ENCODE measurements around the gene FSTL3.

DNA sequence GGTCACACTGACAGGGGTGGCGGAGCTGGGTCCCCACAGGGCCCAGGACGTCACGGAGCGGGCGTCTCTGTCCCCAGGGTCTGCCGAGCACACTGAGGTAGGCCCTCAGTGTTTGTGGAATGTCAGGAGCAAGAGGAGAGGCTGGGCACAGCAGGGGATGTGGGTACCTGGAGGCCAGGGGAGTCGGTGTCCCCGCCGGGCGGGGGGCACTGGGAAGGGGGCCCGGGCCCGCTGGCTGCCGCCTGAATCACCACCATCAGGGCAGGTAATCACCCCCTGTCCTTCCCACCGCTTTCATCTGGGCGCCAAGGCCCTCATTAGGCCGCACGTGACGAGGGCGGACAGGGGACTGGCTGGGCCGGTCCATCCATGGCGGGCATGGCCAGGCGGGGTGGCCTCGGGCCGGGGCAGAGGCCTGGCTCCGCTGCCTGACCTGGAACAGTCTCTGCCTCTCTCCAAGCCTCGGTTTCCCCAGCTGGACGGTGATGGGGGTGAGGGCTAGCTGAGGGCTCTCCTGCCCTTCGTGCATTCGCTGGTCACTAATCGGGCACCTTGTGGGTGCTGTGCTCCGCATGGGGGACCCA, 35.5 kb upstream of the FSTL3 start:
- TF ChIP-seq CTCF (IDR thresholded peaks at IDR 0.05; ENCODE audit: low read depth, low read length, poor library complexity, severe bottlenecking) (no peak), EZH2phosphoT487 (IDR thresholded peaks at IDR 0.05; ENCODE audit: borderline replicate concordance, low read length) (no peak)

Measured in DOHH2 (cell line).